Liver (tissue), 9 donors: Measurements from ENCODE around the gene CD180. TPM values are rescaled to one million over a fixed set of nuclear protein-coding genes. Genes with fewer than 3 reads are reported as not detected.

Experiments used
- DNase-seq: peaks from one replicate; pipeline ENCODE4 v3.0.0-alpha.2; 2017; ENCODE audit warnings: low spot score
- H3K27ac ChIP-seq, 2 donors: one replicate each; pipeline ENCODE4 v1.7.0; 2013; ENCODE audit warnings: inconsistent platforms in 2 of 2, low read length in 2 of 2, control low read depth in 1 of 2, low read depth in 1 of 2, mild to moderate bottlenecking in 1 of 2
- H3K27me3 ChIP-seq, 4 donors: one replicate each; pipeline versions ENCODE4 v1.6.1 to v1.7.0; 2013; ENCODE audit warnings: low read length in 3 of 4, inconsistent platforms in 1 of 4, mild to moderate bottlenecking in 1 of 4, moderate library complexity in 1 of 4; ENCODE audit not compliant: control insufficient read depth in 4 of 4, insufficient read depth in 4 of 4
- H3K36me3 ChIP-seq, 4 donors: one replicate each; pipeline versions ENCODE4 v1.6.1 to v1.7.0; 2013; ENCODE audit warnings: low read length in 3 of 4, mild to moderate bottlenecking in 3 of 4, low read depth in 1 of 4, moderate library complexity in 1 of 4; ENCODE audit not compliant: control insufficient read depth in 4 of 4, insufficient read depth in 3 of 4
- H3K4me1 ChIP-seq, 4 donors: one replicate each; pipeline versions ENCODE4 v1.6.1 to v1.7.0; 2013; ENCODE audit warnings: low read length in 3 of 4, mild to moderate bottlenecking in 3 of 4, moderate library complexity in 1 of 4; ENCODE audit not compliant: control insufficient read depth in 4 of 4, insufficient read depth in 4 of 4
- H3K4me3 ChIP-seq, 3 donors: one replicate each; pipeline versions ENCODE4 v1.6.1 to v1.7.0; 2013; ENCODE audit warnings: low read length in 3 of 3, control low read depth in 1 of 3, low read depth in 1 of 3, mild to moderate bottlenecking in 1 of 3
- H3K9ac ChIP-seq, 2 donors: one replicate each; pipeline ENCODE4 v1.7.0; 2013; ENCODE audit warnings: low read length in 2 of 2, mild to moderate bottlenecking in 2 of 2, moderate library complexity in 2 of 2, control low read depth in 1 of 2, low read depth in 1 of 2
- H3K9me3 ChIP-seq, 4 donors: one replicate each; pipeline versions ENCODE4 v1.6.1 to v1.7.0; 2013; ENCODE audit warnings: low read length in 3 of 4; ENCODE audit not compliant: control insufficient read depth in 4 of 4
- ATF3 ChIP-seq: IDR thresholded peaks from 2 replicates; pipeline ENCODE4 v1.6.1; 2016; ENCODE audit warnings: antibody characterized with exemption
- CTCF ChIP-seq: fragments of 150-350 bp; IDR thresholded peaks from 2 replicates; pipeline ENCODE4 v1.5.1; 2017; ENCODE audit warnings: improper control_type of control experiment, low read depth, low read length; ENCODE audit not compliant: missing input control
- FOXA2 ChIP-seq: IDR thresholded peaks from 2 replicates; pipeline ENCODE4 v1.6.1; 2016; ENCODE audit warnings: antibody characterized with exemption
- GABPA ChIP-seq, 2 donors: IDR thresholded peaks in 1 of 2; conservative IDR thresholded peaks in 1 of 2; 2 replicates each; pipeline ENCODE4 v1.6.1; 2016; ENCODE audit warnings: antibody characterized with exemption in 2 of 2, mild to moderate bottlenecking in 1 of 2, moderate library complexity in 1 of 2
- HNF4G ChIP-seq: IDR thresholded peaks from 2 replicates; pipeline ENCODE4 v1.6.1; 2016; ENCODE audit warnings: antibody characterized with exemption
- NR2F2 ChIP-seq: IDR thresholded peaks from 2 replicates; pipeline ENCODE4 v1.6.1; 2016; ENCODE audit warnings: antibody characterized with exemption
- RAD21 ChIP-seq, 2 donors: IDR thresholded peaks; 2 replicates each; pipeline ENCODE4 v1.6.1; 2016; ENCODE audit warnings: antibody characterized with exemption in 2 of 2, mild to moderate bottlenecking in 2 of 2
- REST ChIP-seq: IDR thresholded peaks from 2 replicates; pipeline ENCODE4 v1.6.1; 2016; ENCODE audit warnings: antibody characterized with exemption, mild to moderate bottlenecking
- RXRA ChIP-seq, 2 donors: IDR thresholded peaks; 2 replicates each; pipeline ENCODE4 v1.6.1; 2017 to 2018; ENCODE audit warnings: antibody characterized with exemption in 2 of 2, mild to moderate bottlenecking in 1 of 2
- SP1 ChIP-seq: IDR thresholded peaks from 2 replicates; pipeline ENCODE4 v1.6.1; 2018; ENCODE audit warnings: antibody characterized with exemption, mild to moderate bottlenecking
- ZBTB33 ChIP-seq: IDR thresholded peaks from 2 replicates; pipeline ENCODE4 v1.6.1; 2016; ENCODE audit warnings: antibody characterized with exemption
- WGBS: extraction: QIAGEN DNeasy Blood & Tissue Kit; methylation state at CpG from one replicate; pipeline ENCODE4 v1.1.7; 2013; 5-methylcytosine and 5-hydroxymethylcytosine counted together
- polyA plus RNA-seq, 2 donors: library from polyadenylated mRNA; stranded (reverse) in 1 of 2; unstranded in 1 of 2; fragments of 200-250 nt in 1 of 2; fragments of >200 nt in 1 of 2; fragmentation: Nextera tagmentation in 1 of 2; extraction: Ambion mirVana in 1 of 2; gene quantifications; one replicate each; pipeline versions ENCODE4 v1.2.1 to v1.2.3, GENCODE V29; 2013 to 2015
- total RNA-seq, 2 donors: library from RNA; depleted of rRNA; stranded (reverse); fragments of >200 nt; gene quantifications; one replicate each; pipeline ENCODE4 v1.2.3, GENCODE V29; 2014
- donor health status: healthy.
- donor health status: healthy.
- donor health status: healthy.
- donor health status: healthy.
- donor health status: healthy.

CD180 gene
- total and polyA plus RNA-seq, 4 donors, result 0.33 to 3.7 (median 0.78) TPM

GRCh38 chr5:67202828-67203227 is 6.2 kb upstream of the CD180 start:
- H3K4me3 ChIP-seq, result no peak overlapping the region
- H3K27ac ChIP-seq, result no peak overlapping the region
- TF ChIP-seq ATF3 (no peak), RAD21 (IDR thresholded peaks at IDR 0.05) (no peak), HNF4G (no peak), REST (no peak), GABPA (IDR thresholded peaks at IDR 0.05 in 1 of 2, conservative IDR thresholded peaks at IDR 0.05 in 1 of 2) (no peak), ZBTB33 (no peak), NR2F2 (no peak), SP1 (no peak), FOXA2 (no peak)
- DNase-seq, result no peak
- no peak overlapping the region for H3K9ac ChIP-seq
- no peaks in the 10 kb centered on the region for H3K9me3 ChIP-seq
- no peaks in the 10 kb centered on the region for H3K36me3 ChIP-seq
- WGBS, result 79% methylated on average over 4 of the region's 4 CpGs
- no peaks in the 10 kb centered on the region for H3K4me1 ChIP-seq
- H3K27me3 ChIP-seq, result no peaks in the 10 kb centered on the region

- no peak for DNase-seq
- Histone ChIP-seq H3K36me3 (no peaks in the 10 kb centered on the region), H3K4me1 (no peaks in the 10 kb centered on the region), H3K4me3 (no peak overlapping the region), H3K27me3 (no peaks in the 10 kb centered on the region), H3K27ac (no peak overlapping the region), H3K9ac (no peak overlapping the region), H3K9me3 (no peaks in the 10 kb centered on the region)
- TF ChIP-seq RXRA (IDR thresholded peaks at IDR 0.05) (no peak), CTCF (no peak)
- 88% methylated on average over 6 of the region's 6 CpGs for WGBS
Observed at GRCh38 chr5:67201897-67202549, 5.4 kb upstream of the CD180 start.
